GM21576 (cell line): ENCODE results near the gene DPH6.
"Not testable (repeated sequence)": the region's sequence is repeated elsewhere in the genome, so short reads cannot be mapped to it uniquely, and the experiment has no call there.

Experiments
- ATAC-seq: cut with Tn5 transposase; IDR thresholded peaks from one replicate; pipeline ENCODE4 v1.9.1; 2021; ENCODE audit warnings: mild to moderate bottlenecking, moderate library complexity; ENCODE audit not compliant: unreplicated experiment

DPH6 gene

GRCh38 chr15:35351059-35351458 lies 194.9 kb downstream of the DPH6 start:
- ATAC-seq: no peak

GRCh38 chr15:35349916-35350315 lies 196.0 kb downstream of the DPH6 start:
- no peak for ATAC-seq

- no peak for ATAC-seq
Measured at GRCh38 chr15:35330916-35331315, 215.0 kb downstream of the DPH6 start.

- no peak for ATAC-seq
Measured at GRCh38 chr15:35330048-35330695, 215.8 kb downstream of the DPH6 start.

- ATAC-seq: no peak
Measured at GRCh38 chr15:35329521-35329961, 216.4 kb downstream of the DPH6 start.

- ATAC-seq: not testable (repeated sequence)
Measured at GRCh38 chr15:35328836-35329235, 217.1 kb downstream of the DPH6 start.

GRCh38 chr15:35327789-35328188 lies 218.2 kb downstream of the DPH6 start:
- no peak for ATAC-seq

GRCh38 chr15:35325374-35325941 lies 220.5 kb downstream of the DPH6 start:
- no peak for ATAC-seq

- ATAC-seq: no peak
Measured at GRCh38 chr15:35323141-35323540, 222.8 kb downstream of the DPH6 start.

- no peak for ATAC-seq
Measured at GRCh38 chr15:35321926-35322325, 224.0 kb downstream of the DPH6 start.

GRCh38 chr15:35320911-35321310 lies 225.1 kb downstream of the DPH6 start:
- ATAC-seq: no peak
